IMR-90 (cell line): ENCODE data around the gene RCBTB2. TPM values are rescaled to one million over a fixed set of nuclear protein-coding genes. Genes with fewer than 3 reads are reported as not detected.

Experiments used
- ATAC-seq: fragments of 200-7000 bp; cut with Tn5 transposase; 2 replicates; pipeline ENCODE4 v1.9.1; 2020; ENCODE audit warnings: low read depth, mild to moderate bottlenecking, moderate library complexity
- BruUV-seq: library from RNA; stranded (reverse); fragments of 400-500 nt; replicated peaks from 2 replicates; lab custom pipeline; 2021; lab: Mats Ljungman, UMichigan
- CTCF ChIA-PET: fragments of 300-600 bp; formaldehyde crosslinking; extraction: SDS; loops from one replicate; lab custom pipeline; 2021; ENCODE audit warnings: antibody characterized with exemption; lab: Yijun Ruan, JAX
- POLR2A ChIA-PET: fragments of 300-600 bp; sonication (Branson Sonifier 250); formaldehyde crosslinking; loops from one replicate; lab custom pipeline; 2022; ENCODE audit warnings: antibody characterized with exemption; ENCODE audit not compliant: unreplicated experiment; lab: Charles Lee
- DNase-seq: peaks from one replicate; pipeline ENCODE4 v3.0.0; 2013
- H2AFZ ChIP-seq: replicated peaks from 2 replicates; pipeline ENCODE3; 2013; ENCODE audit warnings: low read length, mild to moderate bottlenecking; ENCODE audit not compliant: poor library complexity
- H2AK5ac ChIP-seq: 2 replicates; pipeline ENCODE4 v1.6.1; 2013; ENCODE audit warnings: low read depth, low read length, inconsistent platforms
- H2AK9ac ChIP-seq: replicated peaks from 2 replicates; pipeline ENCODE3; 2013; ENCODE audit warnings: mild to moderate bottlenecking, low read depth, low read length, moderate library complexity; ENCODE audit not compliant: poor library complexity
- H2BK120ac ChIP-seq: 2 replicates; pipeline ENCODE4 v1.6.1; 2013; ENCODE audit warnings: low read depth, low read length, inconsistent platforms
- H2BK15ac ChIP-seq: 3 replicates; pipeline ENCODE4 v1.6.1; 2013; ENCODE audit warnings: low read depth, low read length, inconsistent platforms
- H2BK20ac ChIP-seq: 2 replicates; pipeline ENCODE4 v1.6.1; 2013; ENCODE audit warnings: low read depth, mild to moderate bottlenecking, inconsistent platforms, low read length, moderate library complexity
- H2BK5ac ChIP-seq: 2 replicates; pipeline ENCODE4 v1.6.1; 2013; ENCODE audit warnings: mild to moderate bottlenecking, low read depth, low read length, inconsistent platforms; ENCODE audit not compliant: poor library complexity, severe bottlenecking
- H3K14ac ChIP-seq: replicated peaks from 2 replicates; pipeline ENCODE4 v1.6.1; 2013; ENCODE audit warnings: low read depth, low read length, inconsistent platforms
- H3K18ac ChIP-seq: 2 replicates; pipeline ENCODE4 v1.6.1; 2013; ENCODE audit warnings: low read depth, low read length, control low read depth
- H3K23ac ChIP-seq: 2 replicates; pipeline ENCODE4 v1.6.1; 2013; ENCODE audit warnings: low read depth, low read length, inconsistent platforms
- H3K27ac ChIP-seq: 2 replicates; pipeline ENCODE4 v1.5.1; 2013; ENCODE audit warnings: mild to moderate bottlenecking, control low read depth, low read length; ENCODE audit not compliant: insufficient read depth
- H3K27me3 ChIP-seq: 2 replicates; pipeline ENCODE4 v1.6.1; 2013; ENCODE audit warnings: low read length; ENCODE audit not compliant: control insufficient read depth, insufficient read depth
- H3K36me3 ChIP-seq: 2 replicates; pipeline ENCODE4 v1.6.1; 2013; ENCODE audit warnings: low read length, mixed read lengths; ENCODE audit not compliant: control insufficient read depth, insufficient read depth
- H3K4ac ChIP-seq: 2 replicates; pipeline ENCODE4 v1.6.1; 2013; ENCODE audit warnings: low read depth, low read length, inconsistent platforms
- H3K4me1 ChIP-seq: 2 replicates; pipeline ENCODE4 v1.6.1; 2013; ENCODE audit warnings: low read length, mixed read lengths; ENCODE audit not compliant: control insufficient read depth, insufficient read depth
- H3K4me2 ChIP-seq: 2 replicates; pipeline ENCODE4 v1.6.1; 2013; ENCODE audit warnings: low read depth, mild to moderate bottlenecking, control low read depth, low read length, moderate library complexity
- H3K4me3 ChIP-seq: 2 replicates; pipeline ENCODE4 v1.5.1; 2013; ENCODE audit warnings: low read depth, mild to moderate bottlenecking, control low read depth, low read length, moderate library complexity; ENCODE audit not compliant: insufficient read depth
- H3K56ac ChIP-seq: 2 replicates; pipeline ENCODE4 v1.6.1; 2013; ENCODE audit warnings: low read length, inconsistent platforms; ENCODE audit not compliant: insufficient read depth; ENCODE audit errors: extremely low read depth
- H3K79me1 ChIP-seq, 2 experiments: 2 replicates each; pipeline ENCODE4 v1.6.1; 2013; ENCODE audit warnings: low read length in 2 of 2, inconsistent platforms in 1 of 2, low read depth in 1 of 2
- H3K9ac ChIP-seq: 2 replicates; pipeline ENCODE4 v1.6.1; 2013; ENCODE audit warnings: low read depth, low read length, control low read depth
- H3K9me1 ChIP-seq: 2 replicates; pipeline ENCODE4 v1.6.1; 2013; ENCODE audit warnings: low read length, inconsistent platforms; ENCODE audit not compliant: insufficient read depth
- H3K9me3 ChIP-seq: 2 replicates; pipeline ENCODE4 v1.6.1; 2013; ENCODE audit warnings: low read length; ENCODE audit not compliant: control insufficient read depth, insufficient read depth
- H4K20me1 ChIP-seq: 2 replicates; pipeline ENCODE4 v1.6.1; 2013; ENCODE audit warnings: low read length, inconsistent platforms; ENCODE audit not compliant: insufficient read depth
- H4K5ac ChIP-seq: 2 replicates; pipeline ENCODE4 v1.6.1; 2013; ENCODE audit warnings: mild to moderate bottlenecking, low read depth, low read length, control low read depth
- H4K8ac ChIP-seq, 2 experiments: 2 replicates each; pipeline ENCODE4 v1.6.1; 2013; ENCODE audit warnings: low read depth in 2 of 2, low read length in 2 of 2, control low read depth in 1 of 2, inconsistent platforms in 1 of 2
- H4K91ac ChIP-seq: 2 replicates; pipeline ENCODE4 v1.6.1; 2013; ENCODE audit warnings: low read depth, low read length, inconsistent platforms; ENCODE audit not compliant: insufficient read depth
- BHLHE40 ChIP-seq: fragments of 150-350 bp; IDR thresholded peaks from 2 replicates; pipeline ENCODE4 v1.6.1; 2016; ENCODE audit warnings: mild to moderate bottlenecking, low read depth, low read length
- FOS ChIP-seq: fragments of 150-350 bp; IDR thresholded peaks from 2 replicates; pipeline ENCODE4 v1.6.1; 2016; ENCODE audit warnings: low read depth, low read length
- POLR2A ChIP-seq: IDR thresholded peaks from 2 replicates; pipeline ENCODE4 v1.6.1; 2012; ENCODE audit warnings: mild to moderate bottlenecking, low read depth, low read length
- RAD21 ChIP-seq: IDR thresholded peaks from 2 replicates; pipeline ENCODE4 v1.6.1; 2012; ENCODE audit warnings: low read length, improper control_type of control experiment
- WGBS, 2 experiments: methylation state at CpG; one replicate each; pipeline versions ENCODE4 v1.1.5 to v1.1.7; 2013; ENCODE audit warnings: missing lambda C conversion rate in 2 of 2; ENCODE audit not compliant: insufficient read length in 1 of 2; ENCODE audit errors: extremely low coverage in 2 of 2; 5-methylcytosine and 5-hydroxymethylcytosine counted together
- dilution Hi-C: fragments of 300-500 bp; cut with HindIII; formaldehyde crosslinking; loops from one replicate; pipeline ENCODE4 v1.14.3; 2018; ENCODE audit warnings: low sequenced_read_pairs; ENCODE audit not compliant: unreplicated experiment
- in situ Hi-C: fragments of 300-500 bp; cut with MboI; formaldehyde crosslinking; loops from 3 replicates; pipeline ENCODE4 v1.14.3; 2019; ENCODE audit warnings: low sequenced_read_pairs, inconsistent platforms, mixed read lengths
- intact Hi-C: fragments of 100-400 bp; cut with micrococcal nuclease; formaldehyde crosslinking; loops from 2 replicates; pipeline ENCODE4 v1.10.0; 2022
- polyA plus RNA-seq, 3 experiments: library from polyadenylated mRNA; depleted of rRNA; stranded (reverse); fragments of >200 nt; gene quantifications; 2 replicates each; pipeline ENCODE4 v1.2.3, GENCODE V29; 2012; ENCODE audit warnings: low replicate concordance in 1 of 3
- total RNA-seq: library from RNA; depleted of rRNA; stranded (reverse); fragments of >200 nt; gene quantifications from 2 replicates; pipeline ENCODE4 v1.2.3, GENCODE V29; 2012

Gene RCBTB2
- total and polyA plus RNA-seq, 2 of the 4 experiments (the other 2 are of a cell fraction) = 4.0 to 5.2 TPM

DNA sequence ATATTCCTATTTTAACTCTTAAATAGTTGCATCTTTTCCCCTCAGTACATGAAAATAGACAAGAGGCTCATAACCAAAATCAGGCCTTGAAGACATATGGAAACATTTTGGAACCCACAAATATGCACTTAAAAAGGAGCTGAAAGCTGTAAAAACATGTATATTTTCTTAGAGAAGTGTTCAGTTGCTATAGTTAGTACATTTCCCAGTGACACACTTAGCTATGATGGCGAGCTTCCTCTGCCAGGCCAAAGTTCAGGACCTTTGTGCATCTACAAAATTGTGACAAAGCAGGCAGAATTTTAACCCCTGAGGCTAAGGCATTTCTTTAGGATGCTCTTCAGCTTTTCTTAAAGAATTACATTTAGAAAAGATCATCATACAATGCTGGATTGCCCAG is 54.5 kb downstream of the RCBTB2 start:
- H3K14ac ChIP-seq = no peak overlapping the region
- dilution Hi-C loops = no loop called here
- no peak overlapping the region for H2AFZ ChIP-seq
- H3K9ac ChIP-seq = no peak overlapping the region
- no peaks in the 10 kb centered on the region for H3K79me1 ChIP-seq
- ChIA-PET POLR2A (interaction anchor here (0.6 kb wide), 1 partner anchor 35 kb away, joined by 3 read pairs; no protein-coding TSS in a partner anchor), CTCF (no interaction called here)
- peak; percentile 47 for DNase-seq
- 20% methylated on average over 1 of the region's 1 CpG; no CpG with 5 or more reads in 1 of the 2 experiments for WGBS, 2 experiments
- in situ Hi-C loops = no loop called here
- H2AK9ac ChIP-seq = no peak overlapping the region
- H4K91ac ChIP-seq = no peak overlapping the region
- no peak overlapping the region for H4K8ac ChIP-seq
- H2BK120ac ChIP-seq = no peak overlapping the region
- no peaks in the 10 kb centered on the region for H3K27me3 ChIP-seq
- no peak overlapping the region for H2AK5ac ChIP-seq
- H2BK20ac ChIP-seq = no peak overlapping the region
- no peak overlapping the region for H3K4me3 ChIP-seq
- H3K9me1 ChIP-seq = no peaks in the 10 kb centered on the region
- no peak overlapping the region for H3K27ac ChIP-seq
- TF ChIP-seq FOS = no peak
- no peak for TF ChIP-seq BHLHE40
- TF ChIP-seq RAD21 = no peak
- TF ChIP-seq POLR2A = no peak
- no peak overlapping the region for H3K23ac ChIP-seq
- no peak overlapping the region for H3K56ac ChIP-seq
- BruUV-seq = no TSS peak
- no peaks in the 10 kb centered on the region for H4K20me1 ChIP-seq
- no peak overlapping the region for H3K4me2 ChIP-seq
- H3K4ac ChIP-seq = no peak overlapping the region
- no peak for ATAC-seq
- H2BK15ac ChIP-seq = no peak overlapping the region
- no peak overlapping the region for H4K5ac ChIP-seq
- intact Hi-C loops = no loop called here
- H3K18ac ChIP-seq = no peak overlapping the region
- H3K9me3 ChIP-seq = no peaks in the 10 kb centered on the region
- H2BK5ac ChIP-seq = no peak overlapping the region
- peaks cover 3% of the 10 kb centered on the region for H3K4me1 ChIP-seq
- peaks cover 7% of the 10 kb centered on the region for H3K36me3 ChIP-seq
